Astrocyte of the spinal cord (primary cell): ENCODE measurements around the gene CNTN5.

ENCODE experiments used
- DNase-seq: peaks from one replicate; pipeline ENCODE4 v3.0.0; 2011; ENCODE audit warnings: low read depth, low spot score
- H3K4me3 ChIP-seq: 2 replicates; pipeline ENCODE4 v1.5.1; 2011; ENCODE audit warnings: low read depth, mild to moderate bottlenecking, low read length, moderate library complexity
- CTCF ChIP-seq: IDR thresholded peaks from 2 replicates; pipeline ENCODE4 v1.5.1; 2012; ENCODE audit warnings: low read depth, mild to moderate bottlenecking, low read length, inconsistent platforms
- in situ Hi-C: cut with HindIII; loops from 2 replicates; pipeline ENCODE4 v1.10.0; 2017; ENCODE audit warnings: low sequenced_read_pairs

Gene CNTN5

GRCh38 chr11:99371257-99371656, 350.5 kb downstream of the CNTN5 start:
- in situ Hi-C loops: no loop called here
- DNase-seq: no peak
- no peak overlapping the region for H3K4me3 ChIP-seq
- TF ChIP-seq CTCF: no peak

GRCh38 chr11:99376463-99376862, 355.7 kb downstream of the CNTN5 start:
- H3K4me3 ChIP-seq: no peak overlapping the region
- in situ Hi-C loops: no loop called here
- no peak for TF ChIP-seq CTCF
- DNase-seq: no peak

GRCh38 chr11:99383648-99384245, 363.0 kb downstream of the CNTN5 start:
- no peak for TF ChIP-seq CTCF
- in situ Hi-C loops: no loop called here
- no peak overlapping the region for H3K4me3 ChIP-seq
- DNase-seq: no peak

GRCh38 chr11:99391245-99391644, 370.5 kb downstream of the CNTN5 start:
- in situ Hi-C loops: no loop called here
- no peak for DNase-seq
- no peak overlapping the region for H3K4me3 ChIP-seq
- TF ChIP-seq CTCF: no peak

GRCh38 chr11:99406345-99406744, 385.6 kb downstream of the CNTN5 start:
- no peak for TF ChIP-seq CTCF
- in situ Hi-C loops: no loop called here
- no peak overlapping the region for H3K4me3 ChIP-seq
- DNase-seq: no peak

- TF ChIP-seq CTCF: no peak
- DNase-seq: no peak
- in situ Hi-C loops: no loop called here
- H3K4me3 ChIP-seq: no peak overlapping the region
Measured at GRCh38 chr11:99410636-99411035, 389.9 kb downstream of the CNTN5 start.
